ENCODE data around the gene NTMT1. TPM values are rescaled to one million over a fixed set of nuclear protein-coding genes. Genes with fewer than 3 reads are reported as not detected.

Gene NTMT1
- total RNA-seq, 1 donor from 2014 or later, result 62.6 TPM

DNA sequence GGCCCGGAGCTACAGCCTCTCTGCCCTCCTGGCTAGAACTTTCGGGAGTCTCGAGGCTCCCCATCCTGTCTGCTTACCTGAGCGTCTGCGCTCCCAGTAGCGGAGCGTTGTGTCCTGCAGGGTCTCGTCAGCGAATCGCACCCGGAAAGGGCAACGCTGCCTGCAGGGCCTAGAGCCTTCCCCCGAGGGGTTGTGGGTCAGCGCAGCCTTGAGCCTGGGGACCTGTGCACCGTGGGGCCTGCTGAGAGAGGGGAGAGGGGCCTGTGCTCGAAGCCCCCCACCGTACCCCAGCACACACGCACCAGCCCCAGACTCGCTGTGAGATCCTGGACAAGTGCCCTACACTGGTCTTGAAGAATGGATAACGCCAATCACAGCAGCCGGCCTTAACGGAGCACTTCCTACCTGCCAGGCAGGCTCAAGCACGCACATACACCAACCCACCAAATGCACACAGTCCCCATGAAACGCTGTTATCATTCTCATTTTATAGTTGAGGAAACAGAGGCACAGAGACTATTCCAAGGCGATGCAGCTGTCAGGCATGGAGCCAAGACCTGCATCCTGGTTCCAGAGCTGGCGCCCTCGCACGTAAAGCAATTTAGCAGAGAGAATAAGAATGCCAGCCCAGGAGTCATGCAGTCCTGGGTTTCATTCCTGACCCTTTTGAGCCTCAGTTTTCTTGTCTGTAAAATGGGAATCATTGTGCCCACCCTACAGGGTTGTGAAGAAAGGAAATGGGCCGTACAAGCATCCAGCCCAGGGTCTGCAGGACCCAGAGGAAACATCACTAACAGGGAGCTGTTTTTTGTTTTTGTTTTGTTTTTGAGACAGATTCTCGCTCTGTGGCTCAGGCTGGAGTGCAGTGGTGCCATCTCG, 10.3 kb upstream of the NTMT1 start:
- Mint-ChIP-seq H3K4me3 (ENCODE audit: unreplicated experiment) (no peak overlapping the region), H3K4me1 (ENCODE audit: low read depth, unreplicated experiment) (peaks cover 7% of the 10 kb centered on the region), H3K9me3 (ENCODE audit: unreplicated experiment) (peaks cover 6% of the 10 kb centered on the region), H3K27ac (ENCODE audit: unreplicated experiment) (no peak overlapping the region), H3K27me3 (ENCODE audit: unreplicated experiment) (peaks cover 18% of the 10 kb centered on the region), H3K36me3 (ENCODE audit: unreplicated experiment) (no peaks in the 10 kb centered on the region)
- no peak for DNase-seq
- TF ChIP-seq, protein P1, sequence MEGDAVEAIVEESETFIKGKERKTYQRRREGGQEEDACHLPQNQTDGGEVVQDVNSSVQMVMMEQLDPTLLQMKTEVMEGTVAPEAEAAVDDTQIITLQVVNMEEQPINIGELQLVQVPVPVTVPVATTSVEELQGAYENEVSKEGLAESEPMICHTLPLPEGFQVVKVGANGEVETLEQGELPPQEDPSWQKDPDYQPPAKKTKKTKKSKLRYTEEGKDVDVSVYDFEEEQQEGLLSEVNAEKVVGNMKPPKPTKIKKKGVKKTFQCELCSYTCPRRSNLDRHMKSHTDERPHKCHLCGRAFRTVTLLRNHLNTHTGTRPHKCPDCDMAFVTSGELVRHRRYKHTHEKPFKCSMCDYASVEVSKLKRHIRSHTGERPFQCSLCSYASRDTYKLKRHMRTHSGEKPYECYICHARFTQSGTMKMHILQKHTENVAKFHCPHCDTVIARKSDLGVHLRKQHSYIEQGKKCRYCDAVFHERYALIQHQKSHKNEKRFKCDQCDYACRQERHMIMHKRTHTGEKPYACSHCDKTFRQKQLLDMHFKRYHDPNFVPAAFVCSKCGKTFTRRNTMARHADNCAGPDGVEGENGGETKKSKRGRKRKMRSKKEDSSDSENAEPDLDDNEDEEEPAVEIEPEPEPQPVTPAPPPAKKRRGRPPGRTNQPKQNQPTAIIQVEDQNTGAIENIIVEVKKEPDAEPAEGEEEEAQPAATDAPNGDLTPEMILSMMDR (IDR thresholded peaks at IDR 0.05; ENCODE audit: partially characterized antibody, unreplicated experiment), result no peak

DNA sequence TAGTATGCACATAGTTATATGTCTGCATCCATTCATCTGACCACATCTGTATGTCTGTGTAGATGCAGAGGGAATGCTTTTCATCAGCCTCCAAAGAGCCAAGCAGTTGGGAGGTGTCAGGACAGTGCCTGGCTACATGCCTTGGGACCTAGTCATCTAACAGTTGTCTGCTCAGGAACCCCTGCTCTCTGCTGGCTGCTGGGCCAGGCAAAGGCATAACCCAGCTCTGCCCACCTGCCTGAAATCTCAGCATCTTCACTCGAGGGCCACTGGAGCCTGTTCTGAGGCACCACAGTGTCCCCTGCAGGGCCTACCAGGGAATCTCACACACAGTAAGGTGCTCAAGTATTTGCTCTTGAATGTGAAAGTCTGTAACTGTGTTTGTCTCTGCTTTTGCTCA, 8.8 kb upstream of the NTMT1 start:
- DNase-seq, result no peak
- H3K27ac Mint-ChIP-seq (ENCODE audit: unreplicated experiment), result no peak overlapping the region
- peaks cover 11% of the 10 kb centered on the region for H3K4me1 Mint-ChIP-seq (ENCODE audit: low read depth, unreplicated experiment)

DNA sequence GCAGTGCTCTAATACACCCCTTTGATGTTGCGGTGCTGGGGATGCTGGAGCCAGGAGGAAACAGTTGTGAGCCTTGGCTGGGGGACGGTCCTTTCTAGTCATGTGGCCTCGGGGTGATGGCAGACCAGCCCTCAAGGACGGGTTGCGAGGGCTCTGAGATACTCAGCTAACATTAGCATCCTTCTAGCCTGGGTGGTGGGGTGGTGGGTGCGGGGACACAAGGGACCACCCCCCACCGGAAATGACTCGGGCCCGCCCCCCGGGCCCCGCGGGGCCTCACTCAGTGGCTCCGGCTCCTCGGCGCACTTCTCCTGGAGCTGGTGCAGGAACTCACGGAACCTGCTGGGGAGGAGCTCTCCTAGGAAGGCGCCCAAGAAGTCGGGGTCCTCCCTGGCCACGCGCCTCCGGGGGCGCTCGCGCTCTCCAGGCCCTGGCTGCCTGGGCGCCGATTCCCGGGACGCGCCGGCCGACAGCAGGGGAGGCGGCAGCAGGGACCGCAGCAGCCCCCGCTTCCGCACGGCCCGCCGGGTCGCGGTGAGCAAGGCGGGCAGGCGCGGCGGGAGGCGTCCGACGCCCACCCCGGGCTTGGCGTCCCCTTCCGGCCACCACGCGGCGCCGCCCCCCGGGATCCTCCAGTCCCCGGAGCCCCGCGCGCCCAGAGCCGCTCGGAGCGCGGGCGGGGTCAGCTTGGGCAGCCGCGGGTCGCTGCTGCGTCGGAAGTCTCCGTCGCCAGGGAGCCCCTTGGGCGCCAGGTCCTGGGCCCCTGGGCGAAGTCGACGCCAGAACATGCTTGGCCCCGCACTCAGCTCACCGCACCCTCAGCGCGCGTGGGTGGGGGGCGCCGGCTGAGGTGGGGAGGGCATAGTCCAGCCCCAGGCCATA, 5.9 kb upstream of the NTMT1 start:
- peak overlapping the region; percentile 87 for H3K4me3 Mint-ChIP-seq (ENCODE audit: unreplicated experiment)
- no peaks in the 10 kb centered on the region for H3K36me3 Mint-ChIP-seq (ENCODE audit: unreplicated experiment)
- peak; percentile 58 for DNase-seq
- H3K27ac Mint-ChIP-seq (ENCODE audit: unreplicated experiment), result peak overlapping the region; percentile 57
- TF ChIP-seq, protein P1 (IDR thresholded peaks at IDR 0.05; ENCODE audit: partially characterized antibody, unreplicated experiment), result no peak
- H3K27me3 Mint-ChIP-seq (ENCODE audit: unreplicated experiment), result peaks cover 18% of the 10 kb centered on the region
- H3K4me1 Mint-ChIP-seq (ENCODE audit: low read depth, unreplicated experiment), result peaks cover 17% of the 10 kb centered on the region
- peaks cover 13% of the 10 kb centered on the region for H3K9me3 Mint-ChIP-seq (ENCODE audit: unreplicated experiment)

More for the DNA sequence above, 8.8 kb upstream of the NTMT1 start:
- Mint-ChIP-seq H3K27me3 (ENCODE audit: unreplicated experiment) (peaks cover 18% of the 10 kb centered on the region), H3K9me3 (ENCODE audit: unreplicated experiment) (peaks cover 10% of the 10 kb centered on the region), H3K36me3 (ENCODE audit: unreplicated experiment) (no peaks in the 10 kb centered on the region), H3K4me3 (ENCODE audit: unreplicated experiment) (no peak overlapping the region)
- TF ChIP-seq, protein P1 (IDR thresholded peaks at IDR 0.05; ENCODE audit: partially characterized antibody, unreplicated experiment), result no peak

DNA sequence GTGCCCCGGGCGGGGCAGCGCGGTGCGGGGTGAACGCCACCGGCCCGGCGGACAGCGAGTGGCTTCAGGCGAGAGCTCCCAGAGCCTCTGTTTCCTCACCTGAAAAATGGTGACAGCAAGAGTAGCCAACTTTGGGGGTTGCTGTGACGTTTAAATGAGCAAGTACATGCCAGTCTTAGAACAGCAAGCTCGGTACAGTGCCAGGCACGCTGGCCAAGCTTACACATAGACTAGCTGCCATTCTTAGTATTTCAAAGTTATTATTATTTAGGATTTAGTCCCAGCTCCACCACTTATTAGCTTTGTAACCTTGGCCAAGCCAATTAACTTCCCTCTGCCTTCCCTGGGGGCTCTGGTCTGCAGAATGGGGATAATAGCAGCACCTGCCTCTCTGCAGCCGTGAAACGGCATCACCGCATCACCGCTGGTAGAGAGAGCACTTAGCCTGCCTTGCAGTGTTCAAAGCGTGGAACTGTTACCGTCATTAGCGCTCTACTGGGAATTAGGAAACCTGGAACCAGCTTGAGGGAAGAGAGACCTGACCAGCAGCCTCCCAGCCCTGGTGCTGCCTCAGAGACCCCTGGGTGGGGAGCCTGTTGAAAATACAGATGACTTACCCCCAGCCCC, 5.2 kb upstream of the NTMT1 start, which contains the start of gene C9orf50:
TSS of gene C9orf50 (minus strand) at position 433 of the 627 bp plus-strand sequence. CDS start 527 bp downstream, outside the sequence.
- DNase-seq, result peak; percentile 79
- H3K27me3 Mint-ChIP-seq (ENCODE audit: unreplicated experiment), result peaks cover 16% of the 10 kb centered on the region
- H3K9me3 Mint-ChIP-seq (ENCODE audit: unreplicated experiment), result peaks cover 13% of the 10 kb centered on the region
- peak within 1 kb of the TSS; percentile 93 for H3K27ac Mint-ChIP-seq (ENCODE audit: unreplicated experiment)
- peak within 1 kb of the TSS; percentile 80 for H3K4me3 Mint-ChIP-seq (ENCODE audit: unreplicated experiment)
- H3K4me1 Mint-ChIP-seq (ENCODE audit: low read depth, unreplicated experiment), result peaks cover 18% of the 10 kb centered on the region
- TF ChIP-seq, protein P1 (IDR thresholded peaks at IDR 0.05; ENCODE audit: partially characterized antibody, unreplicated experiment), result no peak
- H3K36me3 Mint-ChIP-seq (ENCODE audit: unreplicated experiment), result no peaks in the 10 kb centered on the region
